H1 (cell line): ENCODE data around the gene ZFP36L1. TPM values are rescaled to one million over a fixed set of nuclear protein-coding genes. Genes with fewer than 3 reads are reported as not detected.

Experiments used
- CHD2 ChIP-seq: IDR thresholded peaks from 2 replicates; pipeline ENCODE4 v1.6.1; 2012; ENCODE audit warnings: low read length, improper control_type of control experiment
- JUN ChIP-seq: IDR thresholded peaks from 2 replicates; pipeline ENCODE4 v1.6.1; 2011; ENCODE audit warnings: low read depth, mild to moderate bottlenecking, improper control_type of control experiment, low read length
- SIRT6 ChIP-seq: IDR thresholded peaks from one replicate; pipeline ENCODE4 v1.7.1; 2012; ENCODE audit warnings: low read length, inconsistent platforms
- polyA plus RNA-seq, 7 experiments: library from polyadenylated mRNA; depleted of rRNA in 3 of 7; stranded (reverse) in 5 of 7; unstranded in 2 of 7; fragments of >200 nt in 5 of 7; fragments of 200-250 nt in 2 of 7; gene quantifications; 1 replicate in 5 of 7; 2 replicates in 1 of 7; 4 replicates in 1 of 7; pipeline versions ENCODE4 v1.2.1 to v1.2.3, GENCODE V29; 2011 to 2013; ENCODE audit warnings: missing spikeins in 2 of 7, mixed read lengths in 2 of 7
- total RNA-seq: library from RNA; stranded (reverse); fragmentation: NEBNext Ultra II Directional; extraction: Animal tissue kit (Norgen Biotek cat#: 25700); gene quantifications from 2 replicates; pipeline ENCODE4 v1.2.1, GENCODE V29; 2021

Gene ZFP36L1
- total and polyA plus RNA-seq, 2 of the 8 experiments (the other 6 are each of a cell fraction or from before 2014, with no cell fraction given): 80.4 to 132 TPM

- TF ChIP-seq SIRT6 (no peak), CHD2 (no peak), JUN (no peak)
Observed at GRCh38 chr14:68772761-68773381, 20.0 kb downstream of the ZFP36L1 start (continued).
